HG02588 (cell line): Measurements from ENCODE around the gene WDR87.
"Not testable (repeated sequence)": the region's sequence is repeated elsewhere in the genome, so short reads cannot be mapped to it uniquely, and the experiment has no call there.

Source experiments
- ATAC-seq: cut with Tn5 transposase; IDR thresholded peaks from one replicate; pipeline ENCODE4 v1.9.1; 2021; ENCODE audit warnings: mild to moderate bottlenecking, moderate library complexity; ENCODE audit not compliant: unreplicated experiment

The WDR87 gene

DNA sequence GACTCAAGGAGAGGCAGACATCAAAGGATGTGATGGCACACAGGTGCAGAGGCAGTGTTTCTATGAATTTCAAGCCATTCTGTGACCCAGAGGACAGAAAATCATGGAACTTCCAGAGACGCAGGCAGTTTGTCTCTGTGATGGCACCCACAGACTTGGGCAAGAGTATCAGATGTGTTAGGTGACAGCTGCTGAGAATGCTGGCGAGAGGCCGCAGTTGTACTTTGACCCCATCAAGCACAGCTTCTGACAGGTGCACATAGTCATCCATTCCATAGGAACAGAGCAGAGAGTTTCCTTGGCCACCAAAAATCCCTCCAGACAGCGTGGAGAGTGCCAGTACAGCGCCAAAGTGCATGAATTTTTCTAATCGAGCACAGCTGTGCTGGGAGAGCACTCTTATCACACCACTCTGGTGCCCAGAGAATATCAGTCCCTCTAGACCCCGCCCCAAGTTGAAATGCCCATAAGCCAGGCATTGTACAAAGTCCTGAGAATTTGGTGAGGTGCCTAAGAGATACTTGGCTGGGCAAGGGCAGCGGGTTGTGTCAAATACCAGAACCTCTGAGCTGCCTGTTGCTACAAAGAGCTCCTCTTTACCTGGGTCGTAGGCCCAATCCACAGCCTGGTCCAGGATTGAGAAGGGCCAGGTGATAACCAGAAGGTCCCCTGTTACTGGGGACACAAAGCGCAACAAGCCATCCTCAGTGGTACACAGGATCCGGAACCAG lies 12.4 kb downstream of the WDR87 start:
- ATAC-seq, result no peak

DNA sequence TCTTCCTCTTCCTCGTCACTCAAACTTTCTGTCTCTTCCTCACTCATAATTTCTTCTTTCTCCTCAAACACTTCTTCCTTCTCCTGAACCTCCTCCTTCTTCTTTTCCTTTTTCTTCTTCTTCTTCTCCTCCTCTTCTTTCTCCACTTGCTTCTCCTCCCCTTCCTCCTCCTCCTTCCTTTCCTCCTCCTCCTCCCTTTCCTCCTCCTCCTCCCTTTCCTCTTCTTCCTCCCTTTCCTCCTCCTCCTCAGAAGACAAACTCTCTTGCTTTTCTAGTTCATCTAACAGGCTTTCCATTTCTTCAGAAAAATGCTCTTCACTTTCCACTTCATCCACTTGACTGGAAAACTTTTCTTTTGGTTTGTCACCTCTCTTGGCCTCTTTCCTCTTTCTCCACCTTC lies 19.8 kb downstream of the WDR87 start:
- ATAC-seq, result no peak

DNA sequence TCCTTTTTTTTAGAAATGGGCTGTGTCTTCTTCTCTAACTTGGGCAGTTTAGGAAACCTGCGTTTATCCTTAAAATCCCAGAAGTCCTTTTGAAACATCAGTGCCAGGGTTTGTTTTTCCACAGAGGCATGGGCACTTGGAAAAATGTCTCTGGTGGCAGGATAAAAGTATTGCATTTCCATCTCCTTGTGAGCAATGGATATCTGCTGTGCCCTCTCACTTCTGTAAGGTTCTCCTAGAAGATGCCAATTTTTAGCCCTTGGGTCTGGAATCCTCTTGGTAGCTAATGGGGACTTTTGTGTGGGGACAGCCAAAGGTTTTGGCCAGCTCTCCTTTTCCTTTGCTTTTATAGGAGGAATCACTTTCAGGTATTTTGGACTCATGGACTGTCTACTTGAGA lies 21.0 kb downstream of the WDR87 start:
- ATAC-seq, result no peak

DNA sequence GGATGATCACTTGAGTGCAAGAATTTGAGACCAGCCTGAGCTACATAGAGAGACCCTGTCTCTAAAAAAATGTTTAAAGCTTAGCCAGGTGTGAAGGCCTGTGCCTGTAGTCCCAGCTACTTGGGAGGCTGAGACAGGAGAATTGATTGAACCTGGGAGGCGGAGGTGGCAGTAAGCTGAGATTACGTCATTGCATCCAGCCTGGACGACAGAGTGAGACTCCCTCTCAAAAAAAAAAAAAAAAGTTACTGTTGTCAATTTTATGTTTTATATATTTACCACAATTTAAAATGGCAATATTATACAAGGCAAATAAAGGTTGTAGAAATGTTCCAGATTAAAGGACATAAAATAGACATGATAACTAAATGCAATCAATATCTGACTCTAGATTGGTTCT lies 29.2 kb downstream of the WDR87 start:
- no peak for ATAC-seq

DNA sequence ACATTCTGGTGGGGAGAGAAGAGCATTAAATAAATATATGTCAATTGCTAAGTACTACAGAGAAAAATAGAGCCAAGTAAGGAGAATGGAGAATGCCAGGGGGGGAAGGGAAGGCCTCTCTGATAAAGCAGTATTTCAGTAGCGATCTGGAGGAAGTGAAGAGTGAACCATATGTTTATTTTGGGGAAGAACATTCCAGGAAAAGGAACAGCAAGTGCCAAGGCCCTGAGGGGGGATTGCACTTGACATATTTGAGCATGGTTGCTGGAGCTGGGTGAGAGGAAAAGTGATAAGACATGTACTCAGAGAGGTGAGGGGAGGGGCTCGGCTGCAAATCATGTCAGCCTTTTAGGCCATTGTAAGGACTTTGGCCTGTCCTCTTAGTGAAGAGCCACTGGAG lies 30.4 kb downstream of the WDR87 start:
- no peak for ATAC-seq

DNA sequence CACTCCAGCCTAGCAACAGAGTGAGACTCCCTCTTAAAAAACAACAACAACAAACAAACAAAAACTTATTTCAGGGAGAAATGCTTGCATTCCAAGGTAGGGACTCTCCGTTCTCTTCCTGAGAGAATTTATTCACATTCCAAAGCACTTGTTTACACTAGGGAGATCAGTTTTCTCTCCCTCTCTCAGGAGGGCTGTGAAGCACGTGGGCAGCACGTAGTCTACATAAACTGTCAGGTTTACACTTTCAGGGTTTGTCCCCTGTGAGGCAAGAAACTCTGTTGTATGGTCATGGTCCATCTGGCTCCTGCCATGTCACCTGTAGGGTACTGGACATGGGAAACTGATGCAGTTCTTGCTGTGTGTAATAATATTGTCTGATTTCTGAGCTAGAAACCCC lies 31.6 kb downstream of the WDR87 start:
- no peak for ATAC-seq

DNA sequence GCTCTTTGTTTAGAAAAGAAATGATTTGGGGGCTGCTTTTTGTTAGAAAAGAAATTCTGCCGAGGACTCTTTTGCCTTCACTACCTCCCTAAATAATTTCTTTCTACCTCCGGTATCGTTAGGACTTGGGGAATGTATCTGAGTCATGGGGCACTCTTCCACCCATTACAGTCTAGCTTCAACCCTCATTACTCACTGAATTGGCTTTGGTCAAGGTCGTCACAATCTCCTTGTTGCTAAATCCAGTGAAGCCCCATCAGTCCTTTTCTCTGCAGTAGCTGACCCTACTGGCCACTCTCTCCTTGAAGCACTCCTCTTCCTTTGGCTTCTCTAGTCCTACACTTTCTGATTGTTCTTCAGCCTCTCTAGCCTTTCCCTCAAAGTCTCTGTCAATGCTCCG lies 34.0 kb downstream of the WDR87 start:
- no peak for ATAC-seq

DNA sequence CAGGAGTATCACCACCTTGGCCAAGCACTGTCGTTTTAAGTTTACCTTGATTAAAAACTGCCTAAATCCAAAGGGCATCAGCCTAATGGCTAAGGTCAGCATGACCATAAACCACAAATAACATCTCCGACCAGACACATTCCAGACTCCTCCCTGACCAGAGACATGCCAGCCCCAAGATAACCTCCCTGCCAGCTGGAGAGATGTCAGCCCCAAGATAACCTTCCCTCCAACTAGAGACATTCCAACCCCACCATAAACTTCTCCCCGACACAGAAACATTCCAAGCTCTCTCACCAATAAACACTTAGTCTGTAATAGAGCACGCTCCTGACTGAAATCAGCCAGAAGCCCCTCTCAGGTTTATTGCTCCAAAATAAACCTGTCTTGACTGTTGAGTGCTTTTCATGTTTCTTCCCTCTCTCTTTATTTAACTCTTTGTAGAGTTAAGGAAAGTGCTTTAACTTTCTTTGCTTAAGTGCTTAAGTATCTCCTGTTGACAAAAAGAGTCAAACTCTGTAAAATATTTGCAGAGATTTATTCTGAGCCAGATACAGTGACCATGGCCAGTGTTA lies 36.5 kb downstream of the WDR87 start:
- no peak for ATAC-seq

DNA sequence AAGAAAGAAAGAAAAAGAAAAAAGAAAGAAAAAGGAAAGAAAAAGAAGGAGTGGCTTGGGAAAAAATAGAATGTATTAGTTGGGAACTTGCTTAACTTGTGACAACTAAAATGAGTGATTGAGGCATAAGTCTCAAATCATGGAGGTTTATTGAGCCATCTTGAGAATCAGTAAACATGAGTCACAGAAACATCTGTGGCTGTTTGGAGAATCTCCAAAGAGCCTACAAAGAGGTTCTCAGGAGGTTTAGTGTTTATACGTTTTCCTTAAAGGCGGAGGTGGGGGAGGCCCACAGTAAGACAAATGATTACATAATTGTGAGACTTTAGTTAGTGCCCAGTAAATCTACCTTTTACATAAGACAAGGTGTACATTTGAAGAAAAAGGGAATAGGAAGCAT lies 38.6 kb downstream of the WDR87 start:
- ATAC-seq, result no peak

DNA sequence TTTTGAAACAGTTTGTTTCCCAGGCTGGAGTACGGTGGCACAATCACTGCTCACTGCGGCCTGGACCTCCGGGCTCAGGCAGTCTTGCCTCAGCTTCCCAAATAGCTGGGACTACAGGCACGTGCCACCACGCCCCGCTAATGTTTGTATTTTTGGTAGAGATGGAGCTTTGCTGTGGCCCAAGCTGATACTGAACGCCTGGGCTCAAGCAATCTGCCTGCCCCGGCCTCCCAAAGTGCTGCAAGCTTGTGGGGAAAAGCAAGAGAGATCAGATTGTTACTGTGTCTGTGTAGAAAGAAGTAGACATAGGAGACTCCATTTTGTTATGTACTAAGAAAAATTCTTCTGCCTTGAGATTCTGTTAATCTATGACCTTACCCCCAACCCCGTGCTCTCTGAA lies 40.5 kb downstream of the WDR87 start:
- ATAC-seq, result not testable (repeated sequence)

DNA sequence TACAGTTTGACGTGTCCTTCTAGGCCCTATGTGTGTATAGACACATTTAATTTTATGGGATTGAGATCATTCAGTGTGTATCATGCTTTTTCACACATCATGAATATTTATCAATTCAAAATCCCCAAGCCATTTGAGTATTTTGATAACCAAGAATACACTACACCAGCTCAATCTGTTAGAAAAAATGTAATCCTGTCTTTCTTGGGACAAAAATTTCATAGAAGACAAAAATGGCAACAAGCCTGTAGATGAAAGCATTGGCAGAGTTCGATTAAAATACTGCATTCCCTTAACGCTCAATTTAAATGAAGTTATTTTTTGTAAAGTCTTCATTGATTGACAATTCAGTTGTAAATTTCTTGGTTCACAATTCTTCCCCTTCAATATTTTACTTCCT lies 41.9 kb downstream of the WDR87 start:
- no peak for ATAC-seq

DNA sequence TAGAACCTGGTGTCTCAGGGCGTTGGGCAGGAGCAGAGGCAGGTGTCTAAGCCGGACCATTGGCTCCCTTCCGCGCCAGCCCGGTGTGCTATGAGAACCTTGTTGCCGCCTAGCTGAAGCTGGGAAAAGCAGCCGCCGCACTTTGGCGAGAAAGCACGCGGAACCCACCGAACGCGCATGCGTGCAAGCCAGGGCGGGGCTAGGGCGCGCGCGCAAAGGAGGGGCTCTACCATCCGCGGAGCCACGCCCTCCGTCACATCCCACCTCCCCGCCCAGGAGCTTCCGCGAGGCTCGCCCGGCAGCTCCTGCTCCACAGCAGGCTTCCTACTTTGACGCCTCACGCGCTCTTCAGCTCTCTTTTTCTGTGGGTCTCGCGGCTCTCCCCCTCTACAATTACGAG lies 51.3 kb downstream of the WDR87 start:
- no peak for ATAC-seq

DNA sequence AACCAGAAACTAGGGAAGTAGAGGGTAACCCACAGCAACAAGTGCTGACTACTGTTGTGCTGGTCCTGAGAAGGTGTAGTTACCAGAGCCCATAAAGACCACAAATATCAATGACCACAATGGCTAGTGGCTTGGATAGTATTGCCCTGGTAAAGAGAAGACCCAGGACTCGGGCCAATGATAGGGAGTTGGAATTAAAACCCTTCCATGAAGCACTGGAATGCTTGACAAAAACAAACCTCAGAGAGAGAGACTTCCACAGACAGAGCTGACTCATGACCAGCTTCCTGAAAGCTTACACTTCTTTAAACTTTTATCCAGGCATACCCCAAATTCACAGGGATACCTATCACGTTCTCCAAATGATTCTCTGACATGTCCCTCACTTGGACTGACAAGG lies 60.5 kb downstream of the WDR87 start:
- ATAC-seq, result no peak
